GM18511 (cell line): ENCODE measurements around the gene TENT4B.

ENCODE experiments used
- ATAC-seq: cut with Tn5 transposase; IDR thresholded peaks from one replicate; pipeline ENCODE4 v1.9.1; 2021; ENCODE audit warnings: mild to moderate bottlenecking, moderate library complexity; ENCODE audit not compliant: unreplicated experiment

Gene TENT4B

DNA sequence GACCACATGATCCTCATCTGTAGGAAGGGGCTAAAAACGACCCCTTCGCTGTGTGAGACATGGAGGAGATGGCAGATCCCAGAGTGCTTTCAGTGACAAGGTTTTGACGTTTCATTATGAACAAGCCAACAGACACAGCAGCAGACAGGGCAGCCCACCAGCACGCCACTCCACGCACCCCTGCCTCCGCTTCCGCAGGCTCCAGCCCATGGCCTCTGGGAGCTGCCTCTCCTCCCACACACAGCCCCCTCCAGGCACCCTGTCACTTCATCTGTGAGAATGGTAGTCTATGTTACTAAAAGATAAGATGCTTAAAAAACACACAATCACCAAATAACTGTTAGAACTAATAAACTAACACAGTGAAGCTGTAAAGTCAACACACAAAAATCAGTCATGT lies 101.0 kb downstream of the TENT4B start:
- no peak for ATAC-seq

DNA sequence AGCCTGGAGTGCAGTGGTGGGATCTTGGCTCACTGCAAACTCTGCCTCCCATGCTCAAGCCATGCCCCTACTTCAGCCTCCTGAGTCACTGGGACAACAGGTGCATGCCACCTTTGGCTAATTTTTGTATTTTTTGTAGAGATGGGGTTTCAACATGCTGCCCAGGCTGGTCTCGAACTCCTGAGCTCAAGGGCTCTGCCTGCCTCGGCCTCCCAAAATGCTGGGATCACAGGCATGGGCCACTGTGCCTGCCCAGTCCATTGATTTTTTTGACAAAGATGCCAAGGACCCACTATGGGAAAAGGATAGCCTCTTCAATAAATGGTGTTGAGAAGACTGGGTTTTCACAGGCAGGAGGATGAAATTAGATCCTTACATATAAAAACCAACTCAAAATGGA lies 102.4 kb downstream of the TENT4B start:
- ATAC-seq = no peak

DNA sequence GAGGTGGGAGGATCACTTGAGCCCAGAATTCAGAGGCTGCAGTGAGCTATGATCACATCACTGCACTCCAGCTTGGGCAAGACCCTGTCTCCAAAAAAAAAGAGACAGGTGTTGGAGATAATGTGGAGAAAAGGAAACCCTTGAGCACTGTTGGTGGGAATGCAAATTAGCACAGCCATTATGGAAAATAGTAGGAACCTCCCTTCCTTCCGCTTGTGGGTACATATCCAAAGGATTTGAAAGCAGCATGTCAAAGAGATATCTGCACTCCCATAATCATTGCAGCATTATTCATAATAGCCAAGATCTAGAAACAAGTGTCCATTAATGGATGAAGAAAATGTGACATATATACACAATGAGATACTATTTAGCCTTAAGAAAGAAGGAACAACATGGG lies 103.5 kb downstream of the TENT4B start:
- no peak for ATAC-seq

DNA sequence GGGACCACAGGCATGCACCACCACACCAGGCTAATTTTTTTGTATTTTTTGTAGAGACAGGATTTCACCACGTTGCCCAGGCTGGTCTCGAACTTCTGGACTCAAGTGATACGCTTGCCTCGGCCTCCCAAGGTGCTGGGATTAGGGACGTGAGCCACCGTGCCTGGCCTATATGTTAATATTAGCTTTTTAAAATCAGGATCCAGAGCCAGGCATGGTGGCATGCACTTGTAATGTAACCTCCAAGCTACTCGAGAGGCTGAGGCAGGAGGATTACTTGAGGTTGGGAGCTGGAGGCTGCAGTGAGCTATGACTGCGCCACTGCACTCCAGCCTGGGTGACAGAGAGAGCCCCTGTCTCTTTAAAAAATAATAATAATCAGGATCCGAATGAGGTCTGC lies 104.8 kb downstream of the TENT4B start:
- ATAC-seq = no peak

DNA sequence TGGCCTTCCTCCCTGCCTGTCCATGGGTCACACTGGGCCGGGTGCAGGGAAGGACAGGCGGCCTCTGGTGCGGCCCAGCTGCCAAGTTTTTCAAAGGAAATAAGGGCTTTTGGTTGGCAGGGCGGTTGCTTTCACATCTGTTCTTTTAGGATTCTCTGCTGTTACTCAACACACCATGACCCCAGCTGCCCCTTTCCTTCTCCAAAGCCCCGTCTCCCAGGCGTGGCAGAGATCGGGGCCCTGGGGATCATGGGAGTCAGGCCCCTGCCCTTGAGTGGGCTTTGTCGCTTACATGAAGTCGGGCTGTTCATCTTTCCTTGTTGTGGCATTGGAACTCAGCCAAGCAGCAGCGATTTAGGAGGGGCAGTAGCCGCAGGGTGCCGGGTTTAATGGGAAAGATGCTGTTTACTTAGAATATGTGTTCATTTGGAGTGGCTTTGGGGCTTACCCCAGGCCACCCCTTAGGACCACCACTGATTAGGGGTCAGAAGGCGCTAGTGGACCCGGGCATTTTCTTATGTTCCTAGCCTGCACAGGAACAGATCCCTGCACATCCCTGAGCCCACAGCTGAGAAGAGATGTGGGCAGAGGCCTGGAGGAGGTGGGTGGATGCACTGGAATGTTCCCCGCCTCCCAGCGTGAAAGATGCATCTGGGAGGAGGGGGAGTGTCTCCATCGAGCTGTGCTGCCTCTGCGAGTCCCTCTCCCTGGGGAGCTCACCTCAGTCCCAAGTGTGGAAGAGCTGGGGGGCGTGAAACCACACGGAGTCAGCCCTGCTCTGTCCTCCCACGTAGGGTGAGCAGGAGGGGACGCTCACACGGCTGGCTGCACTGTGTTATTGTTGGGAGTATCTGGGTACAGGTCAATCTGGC lies 106.5 kb downstream of the TENT4B start:
- no peak for ATAC-seq

DNA sequence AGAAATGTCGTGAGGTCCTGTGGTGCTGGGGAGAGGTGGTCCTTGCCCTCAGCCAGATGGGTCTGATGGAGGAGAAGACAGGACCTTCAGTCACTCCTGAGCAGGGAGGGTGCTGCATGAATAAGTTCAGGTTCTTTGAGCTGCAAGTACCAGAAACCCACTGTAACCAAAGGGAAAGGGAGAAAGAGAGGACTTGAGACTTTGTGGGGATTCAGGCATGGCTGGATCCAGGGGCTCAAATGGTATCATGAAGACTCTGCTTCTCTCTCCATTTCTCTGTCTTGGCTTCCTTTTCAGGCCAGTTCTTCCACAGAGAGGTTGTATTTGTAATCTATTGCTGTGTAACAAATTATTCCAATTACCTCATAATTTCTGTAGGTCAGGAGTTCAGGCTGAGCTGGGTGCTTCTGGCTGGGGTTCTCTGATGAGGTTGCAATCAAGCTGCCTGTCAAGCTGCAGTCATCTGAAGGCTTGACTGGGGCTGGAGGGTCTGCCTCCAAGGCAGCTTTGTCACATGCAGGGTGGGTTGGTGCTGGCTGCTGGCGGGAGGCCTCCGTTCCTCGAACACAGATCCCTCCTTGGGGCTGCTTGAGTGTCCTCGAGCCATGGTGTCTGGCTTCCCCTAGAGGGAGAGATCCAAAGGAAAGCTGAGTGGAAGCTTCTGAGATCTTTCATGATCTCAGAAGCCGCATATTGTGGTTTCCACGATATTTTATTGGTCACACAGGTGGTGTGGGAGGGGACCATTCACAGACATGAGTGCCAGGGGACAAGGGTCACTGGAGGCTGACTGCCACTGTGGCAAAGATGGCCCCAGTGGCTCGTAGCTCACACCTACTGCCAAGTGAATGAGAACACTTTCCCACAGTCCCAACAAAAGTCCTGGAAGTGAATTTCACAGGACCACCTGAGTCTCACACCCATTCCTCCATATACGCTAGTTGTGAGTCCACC lies 107.4 kb downstream of the TENT4B start:
- ATAC-seq = no peak

DNA sequence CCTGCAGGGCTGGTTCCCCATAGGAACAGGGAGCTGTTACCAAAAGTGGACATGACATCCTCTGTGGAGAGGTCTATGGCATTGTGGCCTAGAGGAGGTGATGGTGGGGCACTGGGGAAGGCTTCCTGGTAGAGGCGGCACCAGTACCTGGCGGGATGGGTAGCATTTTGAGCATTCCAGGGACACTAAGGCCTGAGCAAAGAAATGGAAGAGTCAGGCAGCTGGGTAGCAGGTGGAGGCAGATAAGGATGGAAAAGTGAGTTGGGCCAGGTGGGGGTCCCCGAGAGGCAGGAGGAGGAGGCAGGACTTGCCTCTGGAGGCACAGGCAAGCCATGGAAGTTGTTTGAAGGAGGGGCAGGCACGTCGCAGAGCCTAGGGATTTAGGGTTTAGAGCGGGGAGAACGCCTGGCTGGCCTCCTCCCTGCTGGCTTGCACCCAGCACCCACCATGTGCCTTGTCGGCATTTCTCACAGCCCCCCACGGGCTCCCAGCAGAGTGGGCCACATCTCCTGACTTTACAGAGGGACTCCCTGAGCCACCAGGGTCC lies 108.1 kb downstream of the TENT4B start:
- no peak for ATAC-seq

DNA sequence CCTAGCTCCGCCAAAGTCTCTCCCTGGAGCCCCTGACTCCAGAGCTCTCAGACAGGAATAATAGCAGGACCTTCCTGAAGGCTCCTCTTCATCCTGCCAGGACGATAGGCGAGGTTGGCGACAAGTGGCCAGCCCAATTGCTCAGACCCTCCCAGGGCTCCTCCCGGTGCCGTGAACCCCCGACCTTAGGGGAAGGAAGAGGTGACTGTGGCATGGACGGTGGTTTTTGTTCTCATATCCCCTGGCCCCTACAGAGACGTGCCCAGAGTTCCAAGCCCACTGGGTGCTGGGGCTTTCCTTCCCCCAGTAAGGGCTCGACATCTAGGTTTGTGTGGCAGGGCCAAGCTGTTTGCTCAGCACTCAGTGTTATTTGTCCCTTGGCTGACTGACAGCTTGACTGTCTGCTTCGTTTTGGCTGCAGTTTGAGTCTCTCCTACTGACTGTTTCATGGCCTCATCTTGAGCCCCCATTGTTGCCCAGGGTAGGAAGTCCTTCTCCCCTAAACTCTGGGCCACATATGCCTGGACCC lies 108.7 kb downstream of the TENT4B start:
- no peak for ATAC-seq

DNA sequence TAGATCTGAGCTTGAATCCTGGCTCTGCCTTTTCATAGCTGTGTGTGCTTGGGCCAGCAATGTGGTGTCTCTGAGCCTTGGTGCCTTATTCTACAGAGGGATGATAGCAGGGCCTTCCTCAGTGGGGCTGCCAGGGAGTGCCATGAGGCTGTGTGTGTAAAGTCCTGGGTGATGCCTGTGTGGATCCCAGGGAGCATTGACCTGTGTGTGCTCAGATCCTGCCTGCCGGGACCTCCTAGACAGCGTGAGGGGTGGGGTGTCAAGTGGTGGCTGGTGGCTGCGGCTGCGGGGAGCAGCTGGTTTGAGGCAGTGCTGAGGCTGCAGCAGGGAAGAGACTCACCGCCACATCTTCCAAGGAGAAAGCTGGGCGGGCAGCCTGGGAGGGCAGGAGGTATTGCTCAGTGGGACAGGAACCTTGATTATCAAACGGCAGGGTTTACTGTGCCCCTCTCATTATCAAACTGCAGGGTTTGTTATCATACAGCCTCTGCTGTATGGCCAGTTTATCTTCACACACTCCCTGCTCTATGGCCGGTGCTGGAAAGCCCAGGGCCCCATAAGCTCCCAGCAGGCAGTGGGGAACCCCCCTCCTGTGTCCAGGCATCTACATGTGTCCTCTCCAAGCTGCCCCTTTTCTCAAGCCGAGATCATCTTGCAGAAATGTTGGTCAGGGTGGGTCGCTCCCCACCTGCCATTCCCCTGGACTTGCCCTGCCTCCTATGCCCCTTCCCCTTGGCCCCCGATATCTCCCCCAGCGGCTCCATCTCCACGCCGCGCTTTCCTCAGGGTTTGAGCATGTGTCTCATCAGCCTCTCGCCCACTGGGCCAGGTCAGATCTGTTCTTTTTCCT lies 110.2 kb downstream of the TENT4B start:
- ATAC-seq = no peak

DNA sequence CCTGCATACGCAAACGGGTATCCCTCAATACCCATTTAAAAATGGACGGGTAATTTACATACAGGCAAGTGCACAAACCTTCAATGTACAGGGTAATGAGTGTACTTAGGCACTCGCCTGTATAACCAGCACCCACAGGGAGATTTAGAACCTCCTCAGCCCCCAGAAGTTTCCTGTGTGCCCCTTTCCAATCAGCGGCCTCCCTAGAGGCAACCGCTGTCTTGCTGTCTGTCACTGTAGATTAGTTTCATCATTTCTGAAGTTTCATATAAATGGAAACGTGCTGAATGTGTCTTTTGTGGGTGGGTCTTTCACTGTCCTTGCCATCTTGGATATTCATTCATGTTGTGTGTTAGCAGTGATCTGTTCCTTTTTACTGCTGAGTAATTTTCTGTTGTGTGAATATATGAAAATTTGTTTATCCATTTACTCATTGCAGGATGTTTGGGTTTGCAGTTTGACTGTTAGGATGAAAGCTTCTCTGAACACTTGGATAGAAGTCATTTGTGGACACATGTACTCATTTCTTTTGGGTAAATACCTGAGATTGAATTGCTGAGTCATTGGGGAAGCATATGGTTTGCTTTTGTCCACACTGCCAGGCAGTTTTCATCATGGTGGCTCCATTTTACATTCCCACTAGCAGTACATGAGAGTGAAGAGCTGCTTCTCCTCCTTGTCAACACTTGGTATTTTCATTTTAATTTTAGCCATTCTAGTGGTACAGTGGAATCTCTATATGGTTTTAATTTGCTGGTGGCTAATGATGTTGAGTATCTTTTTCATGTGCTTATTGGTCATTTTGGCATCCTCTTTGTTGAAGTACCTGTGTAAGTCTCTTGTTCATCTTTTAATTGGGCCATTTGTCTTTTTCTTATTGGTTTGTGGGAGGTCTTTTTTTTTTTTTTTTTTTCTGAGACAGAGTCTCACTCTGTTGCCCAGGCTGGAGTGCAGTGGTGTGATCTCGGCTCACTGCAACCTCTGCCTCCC lies 111.1 kb downstream of the TENT4B start:
- peak; percentile 29 for ATAC-seq

DNA sequence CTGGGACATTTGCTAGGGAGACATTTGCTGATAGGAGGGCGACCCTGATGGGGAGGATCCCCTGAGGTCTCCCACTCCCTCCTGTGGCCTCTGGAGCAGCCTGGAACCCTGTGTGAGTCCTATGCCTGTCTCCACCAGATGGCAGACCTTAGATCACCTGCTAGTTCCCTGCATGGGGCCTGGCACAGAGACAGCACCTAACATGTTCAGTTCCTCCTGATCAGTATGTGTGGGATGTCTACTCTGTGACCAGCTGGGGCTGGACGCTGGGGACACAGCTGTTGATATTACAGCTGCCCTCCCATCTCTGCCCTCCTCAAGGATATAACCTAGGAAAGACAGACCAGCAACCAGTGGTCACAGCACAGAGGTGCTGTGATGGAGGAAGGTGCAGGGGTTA lies 112.2 kb downstream of the TENT4B start:
- ATAC-seq = no peak

DNA sequence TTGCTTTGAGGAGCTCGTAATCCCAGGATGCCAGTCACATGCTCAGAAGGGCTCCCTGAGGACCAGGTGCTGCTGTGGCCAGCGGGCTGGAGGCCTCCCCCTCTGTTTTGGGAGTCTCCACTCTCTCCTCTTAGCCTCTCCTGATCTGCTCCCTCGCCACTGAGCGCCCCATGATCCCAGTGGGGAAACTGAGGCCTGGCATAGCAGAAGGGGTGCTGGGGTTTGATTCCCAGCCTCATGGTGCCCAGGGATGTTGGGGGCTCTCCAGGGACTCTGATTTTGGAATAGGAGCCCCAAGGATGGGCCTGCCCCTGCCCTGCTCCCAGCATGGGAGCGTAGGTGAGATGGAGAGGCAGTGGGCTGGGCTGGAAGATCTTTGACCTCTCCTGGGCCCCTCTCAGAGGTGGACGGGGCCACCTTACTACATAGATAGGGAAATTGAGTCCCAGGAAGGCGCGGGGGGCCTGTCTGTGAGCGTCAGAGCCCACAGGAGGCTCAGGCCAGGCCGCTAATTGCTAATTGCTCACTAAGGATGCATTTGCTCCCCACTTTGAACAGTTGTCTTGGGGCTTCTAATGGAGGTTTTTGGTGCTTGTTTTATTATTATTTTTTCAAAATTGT lies 112.7 kb downstream of the TENT4B start:
- no peak for ATAC-seq

DNA sequence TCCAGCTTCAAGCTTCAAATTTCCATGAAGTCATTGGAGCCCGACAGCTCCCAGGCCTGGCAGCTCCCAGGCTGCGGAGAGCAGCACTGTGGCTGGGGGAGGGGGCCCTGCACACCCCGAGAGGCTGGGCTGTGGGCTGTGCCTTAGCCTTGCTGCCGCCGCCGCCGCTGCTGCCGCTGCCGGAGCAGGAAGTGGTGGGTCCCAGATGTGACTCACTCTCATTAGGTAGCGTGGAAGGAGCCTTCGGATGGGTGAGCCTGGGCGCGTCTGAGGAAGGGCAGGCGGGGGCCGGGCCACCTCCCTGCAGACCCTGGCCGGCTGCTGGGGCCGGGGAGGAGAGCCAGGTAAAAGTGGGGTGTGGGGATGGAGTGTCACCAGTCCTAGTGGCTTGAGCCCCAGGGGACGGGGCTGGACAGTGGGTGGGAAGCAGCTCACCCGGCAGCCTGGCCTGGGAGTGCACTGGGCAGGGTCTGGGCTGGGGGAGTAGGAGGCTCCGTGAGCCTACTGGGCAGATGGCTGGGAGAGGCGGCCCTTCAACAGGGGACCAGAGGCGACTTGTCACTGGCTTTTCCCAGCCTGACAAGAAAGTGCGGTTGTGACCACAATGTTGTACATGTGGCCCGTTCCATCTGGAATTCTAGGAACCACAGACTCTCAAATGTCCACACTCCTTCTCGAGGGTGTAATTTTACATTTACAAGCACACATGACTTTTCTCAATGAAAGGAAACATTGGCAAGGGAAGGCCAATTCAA lies 113.4 kb downstream of the TENT4B start, which contains the start of gene ADCY7:
Gene ADCY7, plus strand, starts transcription at position 215 of the 755 bp plus-strand sequence. CDS start 21,629 bp downstream, outside the sequence.
- peak; percentile 90 for ATAC-seq

DNA sequence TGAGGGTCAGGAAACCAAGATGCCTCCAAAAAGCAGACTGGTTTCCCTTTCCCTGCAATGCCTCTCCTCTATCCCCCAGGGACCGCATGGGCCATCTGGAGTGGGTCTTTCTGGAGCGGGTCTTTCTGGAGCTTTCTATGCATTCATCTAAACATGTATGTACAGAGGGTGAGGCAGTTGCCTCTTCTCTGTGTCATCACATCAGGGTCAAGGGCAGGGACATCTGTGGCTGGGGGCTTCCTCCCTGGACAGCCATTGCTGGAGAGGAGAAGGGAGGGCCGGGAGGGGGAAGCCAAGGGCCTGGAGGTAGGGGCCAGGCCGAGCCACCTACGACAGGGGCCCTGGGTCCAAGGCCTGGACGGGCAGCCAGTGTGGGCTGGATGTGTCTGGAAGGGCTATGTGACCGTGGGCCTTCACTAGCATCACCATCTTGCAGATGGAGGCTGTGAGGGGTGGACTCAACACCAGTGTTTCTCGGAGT lies 114.1 kb downstream of the TENT4B start:
- ATAC-seq = no peak

DNA sequence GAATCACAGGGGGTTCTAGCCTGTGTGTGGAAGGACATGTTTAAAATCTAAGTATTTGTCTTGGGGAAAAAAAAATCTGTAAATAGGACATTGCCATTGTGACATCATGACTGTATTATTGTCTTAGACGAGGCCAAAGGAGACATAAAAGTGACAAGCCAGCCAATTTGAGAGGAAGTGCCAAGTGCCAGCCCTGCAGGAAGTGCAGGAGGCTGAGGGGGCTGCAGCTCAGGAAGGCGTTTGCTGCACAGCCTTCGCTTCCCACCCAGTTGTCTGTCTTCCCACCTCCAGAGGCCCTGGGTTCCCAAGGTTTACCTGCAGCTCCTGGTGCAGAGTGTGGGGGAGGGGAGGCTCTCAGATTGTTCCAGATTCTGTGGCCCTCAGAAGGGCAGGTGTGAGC lies 114.5 kb downstream of the TENT4B start:
- no peak for ATAC-seq

DNA sequence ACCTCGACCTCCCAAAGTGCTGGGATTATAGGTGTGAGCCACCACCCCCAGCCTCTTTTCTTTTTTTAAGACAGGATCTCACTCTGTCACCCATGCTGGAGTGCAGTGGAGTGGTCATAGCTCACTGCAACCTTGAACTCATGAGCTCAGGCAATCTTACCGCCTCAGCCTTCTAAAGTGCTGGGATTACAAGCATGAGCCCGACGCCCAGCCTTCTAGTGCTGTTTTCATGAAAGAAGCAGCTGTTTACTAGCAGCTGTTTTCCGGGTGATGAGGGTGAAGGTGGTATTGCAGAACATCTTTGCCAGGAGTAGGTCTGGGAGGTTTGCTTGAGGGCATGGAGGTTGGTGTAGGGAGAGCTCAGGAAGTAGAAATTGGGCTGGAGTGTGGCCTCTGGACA lies 115.2 kb downstream of the TENT4B start:
- ATAC-seq = no peak

DNA sequence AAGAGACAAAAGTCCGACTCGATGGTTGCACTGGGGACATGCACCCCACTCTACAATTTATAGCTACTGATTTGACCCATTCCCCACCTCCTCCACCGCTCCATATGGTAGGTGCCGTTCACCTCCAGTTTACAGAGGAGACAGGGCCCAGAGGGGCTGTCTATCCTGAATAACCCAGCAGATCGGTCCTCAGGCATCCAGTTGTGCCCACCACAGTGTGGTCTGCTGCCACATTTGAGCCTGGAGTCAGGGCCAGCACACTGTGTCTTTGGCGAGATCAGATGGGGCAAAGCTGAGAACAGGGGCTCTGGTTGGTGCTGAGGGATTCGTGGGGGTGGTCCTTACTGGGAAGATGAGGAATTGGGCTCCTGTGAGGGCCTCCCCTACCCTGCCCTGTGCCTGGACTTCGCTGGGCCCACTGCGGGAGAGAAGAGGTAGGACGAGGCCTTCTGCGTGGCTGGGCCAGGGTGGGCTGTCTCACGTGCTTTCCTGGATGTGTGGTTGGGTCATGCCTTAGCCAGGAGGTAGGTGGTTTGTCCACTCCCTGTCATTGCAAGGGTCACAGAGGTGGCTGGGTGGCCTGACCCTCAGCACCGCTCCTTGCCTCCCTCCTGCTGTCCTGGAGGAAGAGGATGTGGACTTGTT lies 116.1 kb downstream of the TENT4B start:
- no peak for ATAC-seq
